ENCODE data around the gene DUOXA1.

GRCh38 chr15:45168286-45168685 is 38.6 kb upstream of the DUOXA1 start:
- TF ChIP-seq ETV6 (CRISPR knock-in tag; IDR thresholded peaks at IDR 0.05) = no peak
- TF ChIP-seq CTCF (IDR thresholded peaks at IDR 0.05) = no peak
- TF ChIP-seq HMGA2 (CRISPR knock-in tag; IDR thresholded peaks at IDR 0.05) = no peak
